GM19452 (cell line): ENCODE measurements around the gene UTP25.
"Not testable (repeated sequence)": the region's sequence is repeated elsewhere in the genome, so short reads cannot be mapped to it uniquely, and the experiment has no call there.

Experiments
- ATAC-seq: cut with Tn5 transposase; IDR thresholded peaks from one replicate; pipeline ENCODE4 v1.9.1; 2021; ENCODE audit not compliant: unreplicated experiment

UTP25 gene, protein sequence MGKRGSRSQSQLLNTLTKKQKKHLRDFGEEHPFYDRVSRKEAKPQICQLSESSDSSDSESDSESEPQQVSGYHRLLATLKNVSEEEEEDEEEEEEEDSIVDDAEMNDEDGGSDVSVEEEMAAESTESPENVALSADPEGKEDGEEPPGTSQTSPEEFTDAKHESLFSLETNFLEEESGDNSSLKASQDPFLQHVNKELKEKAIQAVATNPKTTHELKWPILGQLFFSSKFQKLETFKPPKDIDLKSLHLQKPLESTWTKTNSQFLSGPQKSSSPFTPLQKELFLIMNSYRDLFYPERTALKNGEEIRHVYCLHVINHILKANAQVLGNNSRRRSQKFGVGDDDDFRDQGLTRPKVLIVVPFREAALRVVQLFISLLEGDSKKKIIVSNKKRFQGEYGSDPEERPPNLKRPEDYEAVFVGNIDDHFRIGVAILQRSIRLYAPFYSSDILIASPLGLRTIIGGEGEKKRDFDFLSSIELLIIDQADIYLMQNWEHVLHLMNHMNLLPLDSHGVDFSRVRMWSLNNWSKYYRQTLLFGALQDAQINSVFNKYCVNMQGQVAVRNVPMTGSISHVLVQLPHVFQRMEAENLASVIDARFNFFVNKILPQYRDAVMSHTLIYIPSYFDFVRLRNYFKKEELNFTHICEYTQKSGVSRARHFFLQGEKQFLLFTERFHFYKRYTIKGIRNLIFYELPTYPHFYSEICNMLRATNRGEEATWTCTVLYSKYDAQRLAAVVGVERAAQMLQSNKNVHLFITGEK

DNA sequence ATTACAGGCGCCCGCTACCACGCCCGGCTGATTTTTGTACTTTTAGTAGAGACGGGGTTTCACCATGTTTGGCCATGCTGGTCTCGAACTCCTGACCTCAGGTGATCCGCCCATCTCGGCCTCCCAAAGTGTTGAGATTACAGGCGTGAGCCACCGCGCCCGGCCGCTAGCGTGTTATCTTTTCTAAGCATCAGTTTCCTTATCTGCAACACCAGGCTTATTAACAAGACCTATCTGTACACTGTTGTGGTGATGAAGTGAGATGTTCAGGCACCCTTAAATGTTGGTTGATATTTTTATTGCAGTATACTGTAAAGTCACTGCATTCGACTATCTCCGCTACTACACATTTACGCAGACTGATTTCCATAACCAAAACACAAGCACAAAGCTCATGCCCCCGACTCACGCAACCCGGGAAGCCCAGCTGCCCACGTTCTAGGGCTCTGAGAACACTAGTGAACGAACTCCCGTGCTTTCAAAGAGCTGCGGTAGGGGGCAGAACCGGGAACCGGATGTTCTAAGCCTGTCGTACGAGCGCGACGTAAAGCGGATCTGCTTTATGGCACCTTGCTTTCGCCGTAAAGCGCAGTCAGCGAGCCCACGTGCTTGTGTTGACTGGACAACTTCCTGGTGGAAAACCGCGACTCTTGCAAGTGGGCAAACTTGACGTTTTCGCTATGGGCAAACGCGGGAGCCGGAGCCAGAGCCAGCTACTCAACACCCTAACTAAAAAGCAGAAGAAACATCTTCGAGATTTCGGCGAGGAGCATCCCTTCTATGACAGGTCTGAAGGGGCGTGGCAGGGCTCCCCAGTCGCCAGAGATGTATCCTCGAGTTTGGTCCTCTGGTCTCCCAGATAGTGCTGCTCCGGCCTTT lies at the start of gene UTP25:
TSS of gene UTP25 (plus strand) at position 589 of the 879 bp plus-strand sequence. CDS start at position 681, 92 bp downstream.
- ATAC-seq: peak; percentile 85

DNA sequence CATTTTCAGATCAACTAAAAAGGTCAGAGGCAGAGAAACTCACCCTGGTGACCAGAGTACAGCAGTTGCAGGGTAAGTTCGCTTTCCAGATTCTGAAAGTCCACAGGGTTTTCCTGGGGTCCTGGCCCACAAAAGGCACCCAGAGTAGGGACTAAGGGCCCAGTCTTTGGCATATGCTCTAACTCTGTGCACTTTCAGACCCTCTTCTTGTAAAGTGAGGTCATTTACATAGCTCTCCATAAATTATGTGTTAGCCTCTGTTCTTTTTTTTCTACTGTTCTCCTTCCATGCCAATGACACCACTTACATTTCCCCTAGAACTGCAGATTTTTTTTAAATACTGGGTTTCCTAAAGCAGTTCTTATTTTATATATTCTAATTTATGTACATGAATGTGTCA lies 49.7 kb upstream of the UTP25 start:
- ATAC-seq: no peak

DNA sequence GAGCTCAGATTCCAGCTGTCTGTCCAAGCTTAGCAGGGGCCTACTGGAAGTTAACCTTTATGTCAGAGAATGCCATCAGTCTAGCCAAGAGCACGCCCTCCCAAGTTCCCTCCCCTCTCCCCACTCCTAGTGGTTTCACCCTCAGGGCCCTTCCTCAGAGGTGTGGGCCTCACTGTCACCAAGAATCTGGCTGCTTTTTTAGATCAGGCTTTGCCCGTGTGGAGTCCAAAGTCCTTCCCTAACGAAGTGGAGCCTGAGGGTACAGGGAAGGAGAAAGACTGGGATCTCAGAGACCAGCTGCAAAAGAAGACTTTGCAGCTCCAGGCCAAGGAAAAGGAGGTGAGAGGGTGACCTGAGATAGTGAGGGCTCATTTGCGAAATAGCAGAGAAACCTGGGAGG lies 47.5 kb upstream of the UTP25 start:
- ATAC-seq: no peak

DNA sequence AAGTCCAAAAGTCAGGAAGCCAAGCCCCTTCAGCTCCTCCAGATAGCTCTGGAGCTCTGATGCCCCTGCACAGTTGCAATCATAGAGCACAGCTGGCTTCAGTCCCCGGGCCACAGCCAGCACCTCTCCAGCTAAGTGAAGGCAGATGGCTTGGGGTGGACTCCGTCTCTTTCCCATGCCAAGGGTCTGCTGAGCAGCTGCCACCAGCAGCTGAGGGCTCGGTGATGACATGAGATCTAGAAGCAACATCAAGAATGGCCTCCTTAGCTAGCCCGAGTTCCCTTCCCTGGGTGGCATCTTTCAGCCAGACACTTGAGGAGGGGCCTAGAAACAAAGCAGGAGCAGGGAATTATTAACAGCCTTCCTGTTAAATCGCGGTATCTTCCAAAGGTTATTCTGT lies 44.4 kb upstream of the UTP25 start:
- ATAC-seq: no peak

DNA sequence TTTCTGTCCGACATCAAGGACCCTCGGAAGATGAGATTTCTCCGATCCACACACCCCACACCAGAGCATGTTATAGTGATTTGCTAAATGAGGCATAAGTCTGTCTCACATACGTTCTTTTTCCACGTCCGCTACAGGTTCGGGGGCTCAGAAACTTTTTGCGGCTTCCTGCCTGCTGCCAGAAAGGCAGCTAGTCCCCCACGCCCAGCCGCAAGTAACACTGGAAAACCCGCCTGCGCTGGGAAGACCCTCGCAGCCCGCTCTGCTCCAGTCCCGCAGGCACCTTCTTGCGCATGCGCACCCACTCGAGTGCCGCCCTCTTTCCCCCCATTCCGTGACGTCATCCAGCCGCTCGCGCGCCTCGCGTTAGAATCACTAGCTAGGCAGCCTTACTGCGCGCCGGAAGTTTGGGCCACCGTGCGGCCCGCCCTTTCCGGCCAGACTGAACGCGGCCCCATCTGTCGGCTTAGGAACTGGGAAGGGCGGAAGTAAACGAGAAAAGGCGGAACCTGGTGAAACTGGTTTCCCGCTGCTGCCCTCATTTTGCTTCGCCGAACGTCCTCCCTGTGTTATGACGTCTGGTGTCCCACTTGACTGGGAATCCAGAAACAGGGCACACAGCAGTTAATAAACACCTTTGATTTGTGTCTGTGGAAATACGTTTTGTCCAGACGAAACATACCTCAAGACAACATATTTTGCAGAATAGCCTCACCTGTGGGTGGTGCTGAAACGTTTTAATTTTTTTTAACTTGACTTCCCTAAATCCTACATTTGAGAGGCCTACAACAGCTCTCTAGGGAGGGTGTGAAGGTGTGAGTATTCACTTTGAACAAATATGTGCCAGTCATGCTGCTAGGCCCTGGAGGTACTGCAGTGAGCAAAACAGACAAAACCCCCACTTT lies 43.3 kb upstream of the UTP25 start, which contains the start of gene C1orf74:
TSS of gene C1orf74 (minus strand) at position 295 of the 905 bp plus-strand sequence. CDS start 925 bp downstream, outside the sequence.
- peak; percentile 100 for ATAC-seq

DNA sequence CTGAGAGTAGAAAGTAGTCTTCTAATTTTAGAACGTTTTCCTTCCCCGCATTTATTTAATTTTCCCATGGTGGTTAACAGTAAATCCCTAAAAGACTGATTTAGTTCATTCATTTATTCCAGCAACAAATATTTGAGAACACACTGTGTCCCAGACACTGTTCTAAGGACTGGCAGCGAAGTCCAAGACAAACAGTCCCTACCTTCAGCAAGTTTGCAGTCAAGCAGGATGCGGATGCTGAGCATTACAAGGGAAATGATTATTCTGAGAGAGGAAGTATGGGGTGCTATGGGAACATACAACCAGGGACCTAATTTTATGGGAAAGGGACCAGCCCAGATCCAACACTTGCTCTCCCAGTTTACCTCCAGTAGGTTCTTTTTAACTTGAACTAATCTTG lies 42.2 kb upstream of the UTP25 start:
- ATAC-seq: no peak

DNA sequence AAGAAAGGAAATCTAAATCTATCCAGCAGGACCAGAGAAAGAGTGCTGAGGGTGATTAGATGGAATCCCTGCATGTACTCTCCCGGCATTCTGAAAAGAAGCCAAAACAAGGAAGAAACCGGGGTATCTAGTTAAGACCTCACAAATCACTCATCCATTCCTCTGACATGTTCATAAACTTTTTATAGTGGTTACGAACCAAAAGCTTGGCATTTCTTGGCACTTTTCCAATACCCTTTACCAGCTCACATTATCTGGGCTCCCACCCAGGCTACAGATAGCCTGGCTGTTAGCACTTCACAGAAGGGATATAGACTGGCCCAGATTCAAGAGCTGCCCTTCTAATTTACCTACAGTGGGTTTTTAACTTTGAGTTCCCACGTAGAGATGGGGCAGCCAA lies 41.6 kb upstream of the UTP25 start:
- ATAC-seq: no peak

DNA sequence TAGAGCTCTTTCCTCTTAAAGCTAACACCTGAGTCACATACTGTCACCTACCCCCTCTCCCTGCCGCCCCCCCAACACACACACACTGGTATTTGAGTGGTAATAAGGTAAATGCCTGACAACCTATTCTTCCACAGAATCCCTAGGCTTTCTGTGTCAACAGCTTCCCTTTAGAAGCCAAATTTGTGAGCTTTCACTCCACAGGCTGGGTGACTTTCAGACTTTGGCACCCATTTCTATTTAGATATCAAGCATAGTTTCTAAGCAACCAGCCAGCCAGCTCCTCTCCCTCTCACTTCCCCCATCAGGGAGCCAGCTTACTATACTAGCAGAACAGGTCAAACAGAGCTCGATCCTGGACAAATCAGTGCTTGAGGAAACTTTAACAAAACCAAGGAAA lies 40.2 kb upstream of the UTP25 start:
- ATAC-seq: no peak

DNA sequence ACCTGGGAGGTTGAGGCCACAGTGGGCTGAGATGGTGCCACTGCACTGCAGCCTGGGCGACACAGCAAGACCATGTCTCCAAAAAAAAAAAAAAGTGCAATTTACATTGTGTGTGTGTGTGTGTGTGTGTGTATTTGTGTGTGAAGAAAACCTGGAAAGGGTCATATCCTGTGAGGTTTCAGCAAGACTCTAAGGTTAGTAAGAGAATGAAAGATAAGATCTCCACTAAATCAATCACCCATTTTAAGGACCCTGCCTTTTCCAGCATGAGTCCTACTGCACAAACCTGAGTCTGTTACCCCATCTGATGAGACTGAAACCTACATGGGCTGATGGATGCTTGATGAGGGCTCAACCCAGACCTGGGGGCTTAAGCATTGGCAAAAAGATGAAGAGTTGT lies 38.5 kb upstream of the UTP25 start:
- ATAC-seq: no peak

DNA sequence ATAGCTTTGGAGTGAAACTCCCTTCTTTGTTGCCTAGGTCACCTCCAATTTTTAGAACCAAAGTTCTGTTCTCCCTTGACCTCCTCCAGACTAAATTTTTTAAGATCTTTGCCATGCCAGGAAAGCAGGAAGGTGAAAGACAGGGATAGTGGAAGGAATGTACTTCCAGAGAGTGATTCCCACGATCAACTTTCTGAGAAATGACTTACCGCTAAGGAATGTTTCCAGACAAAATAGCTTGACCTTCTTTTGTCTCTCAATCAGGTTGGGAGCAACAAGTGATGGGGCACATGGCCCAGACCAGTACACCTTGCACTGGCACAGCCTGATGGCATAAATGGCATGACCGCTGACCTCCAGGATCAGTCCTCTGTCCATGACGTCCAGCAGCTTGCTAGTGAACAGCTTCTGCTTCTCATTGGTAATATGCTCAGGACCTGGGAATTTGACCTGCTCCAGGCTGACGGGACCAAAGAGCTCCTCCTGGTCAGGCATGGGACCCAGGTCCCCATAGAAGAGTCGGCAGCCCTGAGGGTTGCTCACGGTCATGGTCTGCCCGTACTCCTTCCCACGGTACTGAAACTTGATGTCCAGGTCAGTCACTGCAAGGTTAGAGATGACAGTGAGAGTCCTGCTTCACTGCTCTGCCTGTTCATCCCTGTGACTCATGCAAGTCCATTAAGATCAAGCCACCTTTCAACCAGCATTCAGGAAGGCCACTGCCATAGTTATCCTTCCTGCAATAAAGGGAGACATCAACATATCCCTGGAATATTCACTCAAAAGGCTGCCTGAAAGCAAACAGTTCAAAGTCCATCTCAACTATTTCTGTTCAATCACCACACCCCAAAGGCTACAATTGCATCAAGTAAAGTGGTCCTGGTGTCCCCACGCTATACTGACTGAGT lies 37.2 kb upstream of the UTP25 start:
- ATAC-seq: no peak

DNA sequence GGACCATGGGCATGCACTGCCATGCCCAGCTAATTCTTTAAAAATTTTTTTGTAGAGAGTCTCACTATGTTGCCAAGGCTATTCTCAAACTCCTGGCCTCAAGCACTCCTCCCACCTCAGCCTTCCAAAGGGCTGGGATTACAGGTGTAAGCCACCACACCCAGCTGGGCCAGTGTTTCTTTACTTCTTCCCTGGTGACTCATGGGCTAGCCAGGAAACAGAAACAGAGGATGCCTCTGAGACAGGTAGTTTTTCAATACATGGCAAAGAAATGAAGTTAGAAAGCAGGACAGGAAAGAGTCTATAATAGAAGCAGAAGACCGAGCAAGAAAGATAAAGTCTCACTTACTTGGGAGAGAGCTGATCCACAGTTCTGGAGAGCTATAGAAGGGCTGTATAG lies 35.9 kb upstream of the UTP25 start:
- ATAC-seq: no peak

DNA sequence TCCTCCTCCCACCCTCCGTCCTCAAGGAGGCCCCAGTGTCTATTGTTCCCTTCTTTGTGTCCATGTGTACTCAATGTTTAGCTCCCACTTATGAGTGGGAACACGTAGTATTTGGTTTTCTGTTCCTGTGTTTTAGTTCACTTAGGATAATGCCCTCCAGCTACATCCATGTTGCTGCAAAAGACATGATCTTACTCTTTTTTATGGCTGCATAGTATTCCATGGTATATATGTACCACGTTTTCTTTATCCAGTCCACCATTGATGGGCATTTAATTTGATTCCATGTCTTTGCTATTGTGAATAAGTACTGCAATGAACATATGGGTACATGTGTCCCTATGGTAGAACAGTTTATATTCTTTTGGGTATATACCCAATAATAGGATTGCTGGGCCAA lies 34.1 kb upstream of the UTP25 start:
- ATAC-seq: not testable (repeated sequence)

DNA sequence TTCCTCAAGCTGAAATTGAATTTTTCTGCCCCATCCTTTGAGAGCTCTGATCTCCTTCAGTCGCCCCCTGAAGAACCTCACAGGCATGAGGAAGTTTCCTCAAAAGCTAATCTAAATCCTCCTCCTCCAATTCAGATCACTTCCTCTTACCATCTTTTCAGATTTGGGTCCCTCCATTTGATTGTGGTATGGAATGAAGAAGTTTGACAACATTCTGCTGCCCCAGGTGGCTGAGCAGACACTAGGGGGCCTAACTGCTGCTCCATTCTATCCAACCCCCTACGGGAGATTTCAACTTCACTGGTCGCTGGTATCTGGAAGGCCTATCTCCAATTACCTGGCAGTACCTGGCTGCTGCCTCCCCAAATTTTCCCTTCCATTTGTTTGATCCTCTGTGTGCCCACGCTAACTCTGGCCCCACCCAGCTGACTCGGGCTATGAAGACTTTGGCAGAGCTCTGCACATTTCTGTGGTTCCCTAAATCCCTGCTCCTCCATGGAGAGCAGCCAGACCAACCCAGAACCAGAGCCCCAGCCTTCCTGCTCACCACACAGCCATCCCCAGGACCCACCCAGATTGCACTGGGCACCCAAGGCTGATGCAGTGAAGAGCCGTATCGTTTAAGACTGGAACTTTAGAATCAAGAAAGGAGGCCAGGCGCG lies 29.7 kb upstream of the UTP25 start:
- no peak for ATAC-seq

DNA sequence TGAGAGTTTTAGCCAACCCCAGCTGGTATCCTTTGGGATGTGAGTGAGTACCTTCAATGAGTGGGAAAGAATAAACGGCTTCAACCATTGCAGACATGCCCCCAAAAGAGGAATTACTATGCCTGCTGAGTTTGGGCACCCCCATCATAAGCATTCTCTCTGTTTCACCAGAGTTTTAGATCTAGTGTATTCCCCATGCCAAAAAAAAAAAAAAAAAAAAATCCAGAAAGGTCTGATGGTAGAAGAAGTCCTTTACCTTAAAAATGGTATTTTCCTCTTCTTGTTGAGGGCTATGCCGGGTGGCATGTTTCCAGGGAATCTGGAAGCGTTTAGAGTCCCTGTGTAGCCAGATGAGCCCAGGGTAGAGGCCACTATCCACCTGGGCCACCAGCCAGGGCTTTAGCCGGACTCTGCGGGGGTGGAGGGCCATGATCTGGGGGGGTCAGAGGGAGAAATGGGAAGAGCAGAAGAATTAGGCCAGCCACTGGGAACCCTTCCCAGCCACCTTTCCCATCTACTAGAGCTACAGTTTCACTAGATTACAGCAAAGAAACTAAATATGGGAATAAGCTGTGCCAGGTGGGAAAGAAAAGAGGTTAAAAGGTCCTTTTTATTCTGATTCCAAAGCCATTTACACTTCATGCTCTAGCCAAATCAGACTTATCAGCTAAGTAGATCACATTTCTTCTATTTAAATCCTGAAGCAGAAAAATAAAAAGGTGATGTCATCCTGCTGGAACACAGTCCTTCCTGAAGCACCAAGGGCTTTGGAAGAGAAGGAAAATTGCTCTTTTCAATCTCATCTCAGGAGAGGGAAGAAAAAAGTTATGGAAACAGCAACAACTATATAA lies 26.6 kb upstream of the UTP25 start:
- ATAC-seq: no peak

DNA sequence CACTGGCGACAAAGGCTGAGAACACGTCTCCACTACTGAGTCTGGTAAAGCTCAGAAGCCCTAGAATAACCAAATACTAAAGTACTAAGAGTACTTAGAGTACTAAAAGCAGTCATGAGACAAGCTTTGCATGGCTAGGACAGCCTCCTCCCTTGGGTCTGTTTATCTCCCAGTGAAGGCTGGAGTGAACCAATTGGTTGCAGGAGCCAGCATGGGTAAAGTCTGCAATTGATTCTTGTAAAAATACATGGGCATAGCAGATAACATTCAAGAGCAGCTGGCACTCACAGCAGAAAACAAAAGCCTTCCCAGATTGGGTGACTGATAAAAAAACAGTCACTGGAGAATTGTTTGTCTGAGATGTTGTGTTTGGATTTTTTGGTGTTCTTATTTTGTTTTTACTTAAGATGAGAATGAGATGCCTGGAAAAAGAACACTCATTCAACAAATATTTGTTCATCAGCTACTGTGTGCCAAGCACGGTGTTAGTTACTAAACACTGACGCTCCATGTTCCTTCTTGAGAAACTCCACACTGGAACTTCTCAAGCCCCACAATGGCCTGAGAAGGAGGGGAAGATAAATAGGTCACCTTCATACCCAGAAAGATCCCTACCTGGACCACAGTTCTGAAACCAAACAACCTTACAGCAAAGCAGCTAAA lies 25.5 kb upstream of the UTP25 start:
- ATAC-seq: no peak

DNA sequence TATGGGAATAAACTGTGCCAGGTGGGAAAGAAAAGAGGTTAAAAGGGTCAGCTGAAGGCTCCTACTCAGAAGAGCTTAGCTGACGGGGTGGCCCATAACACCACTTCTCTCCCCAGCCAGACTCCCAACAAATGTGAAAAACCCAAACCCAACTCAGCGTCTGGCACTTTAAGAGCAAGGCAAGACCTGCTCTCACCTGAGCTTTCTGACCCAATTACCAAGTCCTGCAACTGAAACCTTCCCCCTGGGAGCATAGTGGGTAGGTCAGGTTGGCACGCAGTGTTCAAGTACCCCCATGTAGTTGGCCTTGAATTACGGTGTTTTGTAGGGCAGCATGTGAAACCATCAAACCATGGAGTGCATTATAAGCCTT lies 25.0 kb upstream of the UTP25 start:
- ATAC-seq: no peak

DNA sequence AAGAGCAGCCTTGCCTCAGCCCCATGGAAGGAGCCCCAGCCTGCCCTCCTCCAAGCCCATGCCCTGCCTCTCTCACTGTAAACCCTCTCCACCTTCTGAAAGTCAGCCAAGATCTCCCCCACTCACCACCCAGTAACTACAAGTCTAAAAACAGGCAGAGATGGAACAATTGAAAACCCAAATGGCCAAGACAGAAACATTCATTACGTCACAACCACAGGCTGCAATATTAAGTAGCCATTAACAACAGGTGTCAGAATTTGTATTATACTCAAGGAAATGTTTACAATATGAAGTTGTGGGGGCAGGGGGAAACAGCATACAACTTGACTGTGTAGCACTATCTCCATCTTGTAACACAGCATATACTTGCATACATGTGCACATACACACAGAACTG lies 24.2 kb upstream of the UTP25 start:
- no peak for ATAC-seq
